Measurements from ENCODE around the gene TRPM1.
A peak's percentile ranks its signal among the peaks of the same experiment; 100 is the strongest.

Gene TRPM1

GRCh38 chr15:31101262-31102038 lies at the start of gene TRPM1:
TRPM1 (minus strand) TSS chr15:31101725; CDS start chr15:31081355, 20,370 bp downstream.
- DNase-seq = no peak

DNA sequence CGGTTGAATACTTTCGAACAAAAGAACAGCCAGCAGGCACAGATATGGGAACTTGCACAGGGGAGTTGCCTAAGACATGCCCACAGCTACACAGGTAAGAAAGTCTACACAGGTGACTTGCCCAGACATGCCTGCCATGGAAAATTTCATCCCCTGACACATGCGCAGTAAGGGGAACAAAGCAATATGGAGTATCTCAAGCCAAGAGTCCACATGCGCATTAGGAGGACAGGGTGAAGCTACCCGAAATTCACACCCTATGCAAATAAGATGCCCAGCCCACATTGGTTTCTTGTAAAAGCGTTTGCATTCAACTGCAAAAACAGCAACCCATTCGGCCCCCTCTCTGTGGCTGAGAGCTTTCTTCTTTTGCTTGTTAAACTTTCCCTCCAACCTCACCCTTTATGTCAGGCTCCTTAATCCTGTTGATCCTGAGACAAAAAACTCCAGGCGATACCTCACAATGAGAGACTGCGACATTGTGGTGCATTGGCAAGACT lies 49.3 kb upstream of the TRPM1 start:
- DNase-seq = no peak

DNA sequence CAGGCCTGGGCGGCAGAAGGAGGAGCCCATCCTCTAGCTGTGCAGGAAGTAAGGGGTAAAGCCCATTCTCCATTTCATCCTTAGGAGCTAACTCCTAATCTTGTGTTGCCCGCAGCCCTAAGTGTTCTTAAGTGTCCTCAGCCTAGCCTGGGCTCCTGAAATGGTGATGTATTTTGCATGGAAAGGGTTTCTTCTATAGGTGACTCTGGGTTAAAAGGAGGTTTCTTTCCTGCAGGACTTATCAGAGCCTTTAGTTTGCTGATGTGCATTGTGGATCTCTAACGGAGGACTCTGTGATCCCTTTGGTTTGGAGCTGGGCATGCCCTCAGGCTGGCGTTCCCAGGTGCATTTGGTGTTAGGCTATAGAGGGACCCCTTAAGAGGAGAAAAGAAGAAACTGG lies 48.5 kb upstream of the TRPM1 start:
- no peak for DNase-seq

DNA sequence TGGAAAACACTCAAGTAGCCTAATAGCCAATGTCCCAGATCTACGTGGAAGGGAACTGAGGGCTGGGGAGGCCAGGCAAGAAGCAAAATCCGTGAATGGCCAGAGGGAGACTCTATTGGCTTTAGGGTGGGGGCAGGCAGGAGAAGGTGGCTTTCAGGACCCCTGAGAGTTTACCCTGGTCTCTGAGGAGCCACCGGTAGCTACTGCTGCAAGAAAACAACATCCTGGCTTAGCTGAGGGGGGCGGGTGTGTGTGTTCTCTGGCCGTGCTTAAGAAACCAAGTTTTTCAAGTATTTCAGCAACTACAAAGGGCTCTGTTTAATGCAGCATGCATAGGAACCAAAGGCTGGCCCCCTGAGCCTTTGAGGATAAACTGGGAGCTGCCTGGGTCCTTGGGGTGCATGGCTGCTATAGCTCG lies 47.6 kb upstream of the TRPM1 start:
- DNase-seq = no peak

- no peak for DNase-seq
Observed at GRCh38 chr15:31148297-31149087, 47.0 kb upstream of the TRPM1 start.

DNA sequence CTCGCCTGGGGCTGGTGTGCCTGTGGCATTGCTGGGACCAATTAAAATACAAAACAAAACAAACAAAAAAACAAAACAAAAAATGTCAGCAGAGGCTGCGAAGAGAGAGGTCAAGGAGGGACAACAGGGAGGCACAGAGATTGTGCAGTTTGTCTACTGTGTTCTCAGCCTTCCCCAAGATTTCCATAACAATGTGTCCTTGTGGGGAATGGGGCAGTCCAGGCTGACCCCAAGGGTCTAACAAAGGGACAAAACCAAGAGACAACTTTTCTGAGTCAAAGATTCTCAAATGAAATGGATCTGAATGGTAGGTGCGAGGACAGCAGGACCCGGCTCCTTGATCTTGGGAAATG lies 46.4 kb upstream of the TRPM1 start:
- no peak for DNase-seq

DNA sequence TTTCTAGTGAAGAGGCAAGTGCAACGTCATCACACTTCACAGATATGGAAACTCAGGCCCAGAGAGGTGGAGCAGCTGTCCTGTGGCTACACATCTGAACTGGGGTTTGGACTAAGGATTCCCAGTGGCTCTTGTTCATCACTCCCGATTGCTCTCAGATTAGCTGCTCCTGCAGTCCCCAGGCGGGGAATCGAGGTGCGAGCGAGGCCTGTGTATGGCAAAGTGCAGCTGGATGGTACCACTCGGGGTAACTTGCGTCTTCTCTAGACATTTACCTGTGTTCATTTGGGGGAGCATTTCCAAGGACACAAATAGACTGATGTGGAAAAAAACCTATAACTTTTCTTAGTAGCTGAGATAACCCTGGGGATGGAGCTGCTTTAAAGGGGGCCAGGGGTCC lies 45.9 kb upstream of the TRPM1 start:
- no peak for DNase-seq

DNA sequence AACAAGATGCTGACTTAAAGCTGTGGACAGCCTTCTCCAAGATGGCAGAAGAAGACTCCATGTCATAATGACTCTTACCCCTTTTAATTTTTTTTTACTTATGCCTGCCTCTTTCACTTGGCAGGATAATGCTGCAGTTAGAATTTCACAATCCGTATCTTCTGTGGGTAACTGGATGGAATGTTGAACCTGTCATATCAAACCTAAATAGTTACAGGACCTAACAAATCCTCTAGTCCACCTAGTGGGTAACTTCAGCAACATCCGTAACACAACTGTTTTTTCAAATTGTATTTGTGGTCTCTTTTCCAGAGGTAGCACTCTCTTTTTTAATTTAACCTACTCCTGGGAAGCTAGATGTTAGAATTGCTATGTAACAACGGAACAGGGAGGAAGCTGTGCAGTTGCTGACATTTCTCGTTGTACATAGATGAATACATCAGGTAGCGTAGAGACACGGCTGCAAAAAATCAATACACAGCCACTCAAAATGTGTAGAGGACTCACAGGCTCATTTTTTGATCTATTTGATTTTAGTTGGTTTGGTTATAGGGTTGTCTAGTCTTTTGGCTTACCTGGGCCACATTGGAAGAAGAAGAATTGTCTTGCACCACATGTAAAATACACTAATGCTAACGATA lies 43.9 kb upstream of the TRPM1 start:
- DNase-seq = no peak

DNA sequence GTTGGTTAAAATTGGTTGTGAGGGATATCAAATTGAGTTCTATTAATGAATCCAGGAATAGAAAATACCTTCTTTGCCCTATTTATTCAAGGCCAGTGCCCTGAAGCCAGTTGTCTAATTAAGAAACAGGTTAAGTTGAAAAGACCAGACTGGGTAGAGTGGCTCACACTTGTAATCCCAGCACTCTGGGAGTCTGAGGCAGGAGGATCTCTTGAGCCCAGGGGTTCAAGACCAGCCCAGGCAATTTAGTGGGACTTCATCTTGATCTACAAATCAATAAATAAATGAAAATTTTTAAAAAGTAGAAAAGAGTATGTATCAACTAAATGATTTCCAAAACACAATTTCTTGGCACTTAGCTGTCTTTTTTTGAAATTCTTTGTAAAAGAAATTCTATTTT lies 40.3 kb upstream of the TRPM1 start:
- no peak for DNase-seq

- DNase-seq = no peak
Observed at GRCh38 chr15:31136607-31137328, 35.2 kb upstream of the TRPM1 start.

GRCh38 chr15:31136016-31136415 lies 34.5 kb upstream of the TRPM1 start:
- DNase-seq = no peak

DNA sequence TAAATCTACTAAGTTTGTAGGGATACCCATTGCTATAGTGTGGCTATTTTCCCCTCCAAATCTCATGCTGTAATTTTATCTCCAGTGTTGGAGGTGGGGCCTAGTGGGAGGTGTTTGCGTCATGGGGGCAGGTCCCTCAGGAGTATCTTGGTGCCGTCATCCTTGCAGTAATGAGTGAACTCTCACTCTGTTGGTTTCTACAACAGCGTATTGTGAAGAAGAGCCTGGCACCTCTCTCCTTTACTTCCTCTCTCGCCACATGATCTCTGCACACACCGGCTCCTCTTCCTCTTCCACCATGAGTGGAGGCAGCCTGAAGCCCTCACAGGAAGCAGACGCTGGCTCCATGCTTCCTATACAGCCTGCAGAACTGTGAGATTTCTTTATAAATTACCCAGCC lies 34.0 kb upstream of the TRPM1 start:
- no peak for DNase-seq

DNA sequence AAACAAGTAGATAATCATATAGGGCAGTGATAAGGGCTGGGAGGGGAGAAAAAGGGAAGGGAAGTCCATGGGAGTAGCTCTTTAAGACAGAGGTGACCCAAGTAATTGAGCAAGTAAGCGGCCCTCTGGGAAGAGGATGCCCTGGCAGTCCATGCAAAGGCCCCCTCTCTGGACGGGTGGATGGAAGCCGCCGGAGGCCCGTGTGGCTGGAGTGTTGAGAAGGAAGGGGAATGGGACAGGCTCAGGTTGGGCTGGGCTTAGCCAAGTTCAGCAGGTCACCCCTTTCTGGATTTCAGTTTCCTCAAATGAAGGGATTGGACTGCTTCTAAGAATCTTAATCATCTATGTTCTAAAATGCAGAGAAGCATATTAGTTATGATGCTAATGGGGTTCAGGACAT lies 32.4 kb upstream of the TRPM1 start:
- no peak for DNase-seq

DNA sequence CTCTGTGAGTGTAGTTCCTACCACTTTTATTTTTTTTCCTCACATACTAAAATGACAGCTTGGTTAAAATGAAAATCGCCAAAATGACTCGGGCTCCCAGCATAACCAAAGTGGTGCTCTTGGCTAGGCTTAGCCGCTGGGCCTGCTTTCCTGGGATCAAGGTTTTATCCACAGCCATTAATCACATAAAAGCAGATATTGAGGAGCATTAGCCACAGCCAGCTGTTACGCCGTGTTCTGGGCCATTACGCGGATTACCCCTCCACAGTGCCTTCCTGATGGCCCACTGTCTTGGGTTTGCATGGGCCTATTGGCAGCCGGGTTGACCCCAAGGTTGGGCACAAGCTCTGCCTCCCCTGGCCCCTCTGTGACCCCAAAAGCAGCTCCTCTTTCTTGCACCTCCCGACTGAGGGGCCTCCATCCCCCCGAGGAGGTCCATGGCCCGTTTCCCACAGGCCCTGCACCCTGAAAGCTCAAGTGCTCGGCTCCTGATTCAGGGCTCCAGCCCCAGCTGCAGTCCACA lies 30.4 kb upstream of the TRPM1 start:
- no peak for DNase-seq

- no peak for DNase-seq
Observed at GRCh38 chr15:31130576-31131237, 29.2 kb upstream of the TRPM1 start.

DNA sequence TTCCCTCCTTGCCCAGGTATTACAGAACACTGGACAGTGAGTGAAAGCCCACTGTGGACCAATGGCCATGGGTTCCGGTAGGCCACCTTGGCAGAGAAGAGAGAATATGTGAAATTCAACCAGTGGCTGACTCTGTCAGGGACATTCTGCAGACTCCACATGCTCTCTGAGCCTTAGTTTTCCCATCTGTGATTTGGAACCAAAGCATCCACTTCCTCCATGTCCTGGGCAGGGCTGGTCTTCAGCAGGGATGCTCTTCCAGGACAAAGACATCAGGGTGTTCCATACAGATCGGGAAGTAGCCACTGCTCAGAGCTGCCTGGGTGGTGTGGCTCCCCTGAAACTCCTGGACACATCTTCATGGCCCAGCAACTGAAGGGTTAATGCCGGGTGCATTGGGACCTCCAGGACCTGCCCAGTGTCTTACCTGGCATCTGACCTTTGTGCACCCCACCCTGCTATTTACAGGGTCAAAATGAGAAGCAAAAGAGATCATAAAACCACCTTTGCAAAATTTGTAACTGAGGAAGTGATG lies 28.3 kb upstream of the TRPM1 start:
- DNase-seq = no peak

GRCh38 chr15:31128919-31129768 lies 27.6 kb upstream of the TRPM1 start:
- peak; percentile 79 for DNase-seq

DNA sequence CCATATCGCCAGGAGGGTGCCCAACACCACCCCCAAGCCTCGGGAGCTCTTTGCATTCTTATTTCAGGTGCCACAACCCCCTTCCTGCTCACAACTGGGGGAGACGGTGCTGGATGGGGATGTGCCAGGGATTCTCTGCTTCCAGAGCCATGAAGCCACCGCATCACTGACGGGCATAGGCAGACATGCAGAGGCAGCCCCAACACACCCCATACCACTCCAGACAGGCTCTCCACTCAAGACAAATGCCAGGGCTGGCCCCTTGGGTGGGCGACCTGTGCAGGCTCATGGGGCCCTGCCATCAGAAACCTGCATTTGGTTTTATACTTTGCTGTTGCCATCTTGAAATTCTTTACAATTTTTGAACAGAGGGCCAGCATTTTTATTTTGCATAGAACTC lies 27.0 kb upstream of the TRPM1 start:
- no peak for DNase-seq

DNA sequence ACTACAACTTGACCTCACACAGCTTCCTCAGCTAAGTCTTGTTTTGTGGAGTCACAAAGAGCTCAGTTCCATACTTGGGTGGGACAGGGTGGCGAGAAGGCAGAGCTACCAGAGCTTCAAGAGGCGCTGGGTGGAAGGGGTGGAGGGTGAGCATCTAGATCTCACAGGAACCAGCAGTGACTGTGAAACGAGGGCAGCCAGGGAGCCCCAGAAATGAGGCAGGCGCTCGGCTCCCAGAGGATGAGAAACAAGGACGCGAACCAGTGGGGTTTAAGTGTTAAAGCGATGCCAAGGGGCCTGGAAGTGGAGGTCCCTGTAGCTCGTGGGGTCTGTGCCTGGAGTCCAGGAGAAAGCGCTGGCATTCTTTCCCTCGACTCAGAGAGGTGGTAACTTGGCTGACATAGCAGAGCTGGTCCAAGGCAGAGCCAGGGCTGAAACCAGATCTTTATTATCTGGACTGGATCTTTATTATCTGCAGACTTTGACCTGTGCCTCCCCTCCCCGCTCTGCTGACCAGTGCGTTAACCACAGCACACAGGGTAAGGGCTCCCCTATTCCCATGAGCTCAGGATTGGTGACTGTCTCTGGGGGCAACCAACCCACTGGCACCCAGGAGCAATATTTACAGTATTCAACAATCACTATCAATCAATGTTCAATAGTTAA lies 26.2 kb upstream of the TRPM1 start:
- no peak for DNase-seq

DNA sequence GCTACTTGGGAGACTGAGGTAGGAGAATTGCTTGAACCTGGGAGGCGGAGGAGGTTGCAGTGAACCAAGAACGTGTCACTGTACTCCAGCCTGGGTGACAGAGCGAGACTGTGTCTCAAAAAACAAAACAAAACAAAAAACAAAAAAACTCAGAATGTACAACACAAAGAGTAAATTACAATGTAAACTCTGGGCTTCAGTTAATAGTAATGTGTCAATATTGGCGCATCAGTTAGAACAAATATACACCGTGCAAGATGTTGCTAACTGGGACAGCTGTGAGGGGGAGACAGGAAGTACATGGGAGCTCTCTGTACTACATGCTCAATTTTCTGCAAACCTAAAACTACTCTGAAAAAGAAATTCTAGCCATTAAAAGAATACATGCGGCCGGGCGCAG lies 23.5 kb upstream of the TRPM1 start:
- no peak for DNase-seq
